ENCODE results near the gene POLR1E.
"Not testable (repeated sequence)": the region's sequence is repeated elsewhere in the genome, so short reads cannot be mapped to it uniquely, and the experiment has no call there.

The POLR1E gene

DNA sequence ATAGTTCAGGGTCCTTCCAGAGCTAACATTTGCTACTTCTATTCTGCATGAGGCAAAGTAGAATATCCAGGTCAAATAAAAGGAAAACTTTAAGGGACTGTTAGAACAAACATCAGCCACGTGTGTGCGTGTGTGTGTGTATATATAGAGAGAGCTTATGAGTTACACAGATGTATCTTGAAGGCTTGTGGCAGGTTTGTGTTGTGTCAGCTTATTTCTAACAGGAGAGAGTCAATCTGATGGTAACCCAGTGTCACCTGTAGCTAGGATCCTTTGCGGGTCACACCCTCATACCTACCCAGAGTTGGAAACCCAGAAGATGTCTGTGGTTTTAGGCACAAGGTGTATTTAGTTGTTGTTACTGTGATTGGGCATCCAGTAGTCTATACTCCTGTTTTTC lies 12.7 kb downstream of the POLR1E start:
- H3K9me3 ChIP-seq (ENCODE audit: control insufficient read depth, low read length), result no peaks in the 10 kb centered on the region
- H3K27ac ChIP-seq (ENCODE audit: insufficient read depth, low read length, poor library complexity, severe bottlenecking), result no peak overlapping the region
- H3K4me3 ChIP-seq (ENCODE audit: insufficient read depth, low read depth, low read length, poor library complexity, severe bottlenecking), result no peak overlapping the region
- H3K4me1 ChIP-seq (ENCODE audit: control insufficient read depth, insufficient read depth, low read length, poor library complexity, severe bottlenecking), result no peaks in the 10 kb centered on the region
- DNase-seq, result no peak
- no peaks in the 10 kb centered on the region for H3K27me3 ChIP-seq (replicated peaks; ENCODE audit: control insufficient read depth, insufficient read depth, low read length, poor library complexity, severe bottlenecking)
- peaks cover 91% of the 10 kb centered on the region for H3K36me3 ChIP-seq (ENCODE audit: control insufficient read depth, insufficient read depth, low read length)

DNA sequence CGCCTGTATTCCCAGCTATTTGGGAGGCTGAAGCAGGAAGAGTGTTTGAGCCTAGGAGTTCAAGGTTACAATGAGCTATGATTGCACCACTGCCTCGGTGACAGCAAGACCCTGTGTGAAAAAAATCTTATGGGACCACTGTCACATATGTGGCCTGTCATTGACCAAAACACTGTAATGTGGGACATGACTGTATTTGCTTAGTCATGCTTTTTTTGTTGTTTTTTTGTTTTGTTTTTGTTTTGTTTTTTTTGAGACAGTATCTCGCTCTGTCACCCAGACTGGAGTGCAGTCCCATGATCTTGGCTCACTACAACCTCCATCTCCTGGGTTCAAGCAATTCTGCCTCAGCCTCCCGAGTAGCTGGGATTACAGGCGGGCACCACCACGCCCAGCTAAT lies 13.5 kb downstream of the POLR1E start:
- H3K9me3 ChIP-seq (ENCODE audit: control insufficient read depth, low read length), result no peaks in the 10 kb centered on the region
- no peak for DNase-seq
- peaks cover 5% of the 10 kb centered on the region for H3K4me1 ChIP-seq (ENCODE audit: control insufficient read depth, insufficient read depth, low read length, poor library complexity, severe bottlenecking)
- H3K27me3 ChIP-seq (replicated peaks; ENCODE audit: control insufficient read depth, insufficient read depth, low read length, poor library complexity, severe bottlenecking), result no peaks in the 10 kb centered on the region
- peaks cover 87% of the 10 kb centered on the region for H3K36me3 ChIP-seq (ENCODE audit: control insufficient read depth, insufficient read depth, low read length)
- no peak overlapping the region for H3K27ac ChIP-seq (ENCODE audit: insufficient read depth, low read length, poor library complexity, severe bottlenecking)
- H3K4me3 ChIP-seq (ENCODE audit: insufficient read depth, low read depth, low read length, poor library complexity, severe bottlenecking), result no peak overlapping the region

DNA sequence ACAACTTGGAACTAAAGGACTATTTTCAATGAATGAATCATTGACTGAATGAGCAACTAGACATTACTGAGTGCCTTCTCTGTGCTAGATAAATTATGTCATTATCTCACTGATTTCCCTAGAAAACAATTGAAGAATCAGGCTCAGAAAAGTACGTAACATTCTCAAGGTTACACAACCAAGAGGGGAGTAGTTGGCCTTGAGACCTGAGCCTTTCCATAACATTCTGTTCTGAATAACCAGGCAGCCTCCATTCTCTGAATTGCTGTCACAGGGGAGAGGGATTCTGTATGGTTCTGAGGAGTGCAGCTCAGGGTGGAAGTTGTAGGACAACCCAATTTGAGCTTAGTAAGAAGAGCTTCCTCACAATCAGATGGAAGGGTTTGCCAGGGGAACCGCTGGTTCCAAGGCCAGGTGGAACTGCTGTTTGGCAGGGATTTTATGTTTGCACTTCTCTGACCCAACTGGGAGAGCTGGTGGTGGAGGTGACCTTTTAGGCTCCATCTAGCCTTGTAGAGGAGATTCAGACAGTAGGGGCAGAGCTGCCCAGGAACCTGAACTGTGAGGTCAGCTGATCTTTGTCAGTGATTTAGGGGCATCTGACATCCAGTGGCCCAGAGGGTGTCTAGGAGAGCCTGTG lies 16.3 kb downstream of the POLR1E start:
- Histone ChIP-seq H3K27ac (ENCODE audit: insufficient read depth, low read length, poor library complexity, severe bottlenecking) (no peak overlapping the region), H3K36me3 (ENCODE audit: control insufficient read depth, insufficient read depth, low read length) (peaks cover 61% of the 10 kb centered on the region), H3K27me3 (replicated peaks; ENCODE audit: control insufficient read depth, insufficient read depth, low read length, poor library complexity, severe bottlenecking) (no peaks in the 10 kb centered on the region), H3K4me1 (ENCODE audit: control insufficient read depth, insufficient read depth, low read length, poor library complexity, severe bottlenecking) (peaks cover 5% of the 10 kb centered on the region), H3K4me3 (ENCODE audit: insufficient read depth, low read depth, low read length, poor library complexity, severe bottlenecking) (no peak overlapping the region), H3K9me3 (ENCODE audit: control insufficient read depth, low read length) (no peaks in the 10 kb centered on the region)
- no peak for DNase-seq

DNA sequence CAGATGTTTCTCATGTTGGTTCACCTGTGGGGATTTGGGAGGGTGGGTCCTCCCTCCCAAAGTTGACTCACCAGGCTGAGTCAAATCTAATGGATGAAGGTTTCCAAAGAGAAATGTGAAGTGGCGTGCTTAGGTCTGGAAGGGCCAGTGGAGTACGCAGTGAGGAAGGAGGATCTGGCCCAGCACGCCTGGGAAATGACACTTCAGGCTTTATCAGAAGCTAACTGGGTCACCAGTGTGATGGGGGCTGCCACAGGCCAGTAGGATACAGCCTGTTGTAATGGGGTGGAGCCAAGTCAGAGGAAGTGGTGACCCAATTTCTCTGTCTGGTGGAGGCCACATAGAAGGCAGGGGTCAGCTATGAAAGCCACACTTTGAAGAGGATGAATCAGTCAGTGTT lies 18.0 kb downstream of the POLR1E start:
- Histone ChIP-seq H3K4me1 (ENCODE audit: control insufficient read depth, insufficient read depth, low read length, poor library complexity, severe bottlenecking) (peaks cover 5% of the 10 kb centered on the region), H3K4me3 (ENCODE audit: insufficient read depth, low read depth, low read length, poor library complexity, severe bottlenecking) (no peak overlapping the region), H3K27me3 (replicated peaks; ENCODE audit: control insufficient read depth, insufficient read depth, low read length, poor library complexity, severe bottlenecking) (no peaks in the 10 kb centered on the region), H3K36me3 (ENCODE audit: control insufficient read depth, insufficient read depth, low read length) (peaks cover 45% of the 10 kb centered on the region), H3K9me3 (ENCODE audit: control insufficient read depth, low read length) (no peaks in the 10 kb centered on the region), H3K27ac (ENCODE audit: insufficient read depth, low read length, poor library complexity, severe bottlenecking) (peak overlapping the region; percentile 58)
- DNase-seq, result peak; percentile 43 to 72 (median 59)

DNA sequence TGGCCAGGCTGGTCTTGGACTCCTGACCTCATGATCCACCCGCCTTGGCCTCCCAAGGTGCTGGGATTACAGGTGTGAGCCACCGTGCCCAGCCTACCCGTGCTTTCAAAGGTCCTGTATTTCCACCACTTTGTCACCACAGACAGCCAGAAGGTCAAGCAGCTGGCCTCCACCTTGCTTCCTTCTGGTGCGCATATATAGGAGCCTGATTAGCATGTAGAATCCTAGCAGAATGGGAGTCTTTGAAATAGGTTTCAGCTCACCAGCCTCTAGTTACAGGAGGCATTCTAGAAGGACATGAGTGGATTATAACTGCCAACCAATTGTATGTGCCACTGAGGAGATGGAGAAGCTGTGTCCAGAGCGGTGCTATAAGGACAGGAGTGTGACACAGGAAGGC lies 18.9 kb downstream of the POLR1E start:
- Histone ChIP-seq H3K36me3 (ENCODE audit: control insufficient read depth, insufficient read depth, low read length) (peaks cover 37% of the 10 kb centered on the region), H3K27ac (ENCODE audit: insufficient read depth, low read length, poor library complexity, severe bottlenecking) (peak overlapping the region; percentile 19), H3K27me3 (replicated peaks; ENCODE audit: control insufficient read depth, insufficient read depth, low read length, poor library complexity, severe bottlenecking) (no peaks in the 10 kb centered on the region), H3K9me3 (ENCODE audit: control insufficient read depth, low read length) (no peaks in the 10 kb centered on the region), H3K4me1 (ENCODE audit: control insufficient read depth, insufficient read depth, low read length, poor library complexity, severe bottlenecking) (peaks cover 5% of the 10 kb centered on the region), H3K4me3 (ENCODE audit: insufficient read depth, low read depth, low read length, poor library complexity, severe bottlenecking) (no peak overlapping the region)
- no peak for DNase-seq

DNA sequence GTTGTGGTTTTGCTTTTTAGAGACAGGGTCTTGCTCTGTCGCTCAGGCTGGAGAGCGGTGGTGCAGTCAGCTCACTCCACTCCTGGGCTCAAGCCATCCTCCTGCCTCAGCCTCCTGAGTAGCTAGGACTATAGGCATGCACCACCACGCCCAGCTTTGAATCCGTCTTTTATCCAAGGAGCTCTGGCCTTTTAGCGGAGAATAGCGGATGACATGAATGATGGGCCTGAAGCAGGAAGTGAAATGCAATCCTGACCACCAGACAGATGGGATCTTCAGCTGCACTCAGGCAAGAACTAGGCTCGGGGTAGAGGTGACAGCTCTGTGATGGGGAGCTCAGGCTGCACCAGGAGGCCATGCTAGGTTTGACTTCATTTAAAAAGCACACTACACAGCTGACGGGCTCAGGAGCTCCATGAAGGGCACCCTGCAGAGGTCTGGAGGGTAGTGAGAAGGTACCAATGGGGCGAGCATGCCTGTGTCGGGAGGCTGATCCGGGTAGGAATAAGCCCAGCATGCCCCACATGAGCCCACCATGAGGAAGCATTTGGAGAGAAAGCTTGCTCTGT lies 21.9 kb downstream of the POLR1E start:
- Histone ChIP-seq H3K27ac (ENCODE audit: insufficient read depth, low read length, poor library complexity, severe bottlenecking) (no peak overlapping the region), H3K27me3 (replicated peaks; ENCODE audit: control insufficient read depth, insufficient read depth, low read length, poor library complexity, severe bottlenecking) (no peaks in the 10 kb centered on the region), H3K4me1 (ENCODE audit: control insufficient read depth, insufficient read depth, low read length, poor library complexity, severe bottlenecking) (peaks cover 5% of the 10 kb centered on the region), H3K36me3 (ENCODE audit: control insufficient read depth, insufficient read depth, low read length) (peaks cover 12% of the 10 kb centered on the region), H3K4me3 (ENCODE audit: insufficient read depth, low read depth, low read length, poor library complexity, severe bottlenecking) (no peak overlapping the region), H3K9me3 (ENCODE audit: control insufficient read depth, low read length) (no peaks in the 10 kb centered on the region)
- DNase-seq, result no peak

DNA sequence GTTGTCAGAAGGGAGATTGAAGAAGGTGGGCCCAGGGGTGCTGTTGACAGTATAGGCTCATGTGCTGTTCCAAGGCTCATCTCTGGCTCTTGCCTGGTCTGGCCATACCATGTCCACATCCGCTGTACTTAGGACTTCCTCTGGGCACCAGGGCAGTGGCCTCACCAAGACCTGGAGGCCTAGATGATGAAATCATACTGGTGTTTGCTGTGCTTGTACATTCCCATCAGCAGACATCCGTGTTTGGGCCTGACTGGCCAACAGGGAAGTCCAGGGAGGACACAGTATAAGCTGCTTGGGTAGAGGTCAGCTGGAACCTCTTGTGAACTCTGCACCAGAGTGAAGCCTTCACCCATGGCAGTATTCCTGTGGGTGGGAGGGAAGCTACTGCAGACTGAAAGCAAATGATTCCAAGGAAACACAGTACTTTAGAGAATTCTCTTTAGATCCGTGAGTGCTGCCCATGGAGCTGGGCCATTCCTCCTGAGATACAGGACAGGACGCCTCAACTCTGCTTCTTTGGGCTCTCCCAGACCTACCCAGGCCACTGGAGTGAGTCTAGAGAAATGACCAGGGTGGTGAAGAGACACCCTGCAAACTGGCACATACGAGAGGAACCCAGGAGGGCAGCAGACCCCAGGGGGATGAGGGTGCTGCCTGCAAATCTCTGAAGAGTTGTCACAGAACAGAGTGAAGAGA lies 22.5 kb downstream of the POLR1E start:
- peaks cover 6% of the 10 kb centered on the region for H3K36me3 ChIP-seq (ENCODE audit: control insufficient read depth, insufficient read depth, low read length)
- H3K27ac ChIP-seq (ENCODE audit: insufficient read depth, low read length, poor library complexity, severe bottlenecking), result no peak overlapping the region
- DNase-seq, result no peak
- no peaks in the 10 kb centered on the region for H3K27me3 ChIP-seq (replicated peaks; ENCODE audit: control insufficient read depth, insufficient read depth, low read length, poor library complexity, severe bottlenecking)
- H3K9me3 ChIP-seq (ENCODE audit: control insufficient read depth, low read length), result no peaks in the 10 kb centered on the region
- H3K4me1 ChIP-seq (ENCODE audit: control insufficient read depth, insufficient read depth, low read length, poor library complexity, severe bottlenecking), result peaks cover 5% of the 10 kb centered on the region
- H3K4me3 ChIP-seq (ENCODE audit: insufficient read depth, low read depth, low read length, poor library complexity, severe bottlenecking), result no peak overlapping the region

DNA sequence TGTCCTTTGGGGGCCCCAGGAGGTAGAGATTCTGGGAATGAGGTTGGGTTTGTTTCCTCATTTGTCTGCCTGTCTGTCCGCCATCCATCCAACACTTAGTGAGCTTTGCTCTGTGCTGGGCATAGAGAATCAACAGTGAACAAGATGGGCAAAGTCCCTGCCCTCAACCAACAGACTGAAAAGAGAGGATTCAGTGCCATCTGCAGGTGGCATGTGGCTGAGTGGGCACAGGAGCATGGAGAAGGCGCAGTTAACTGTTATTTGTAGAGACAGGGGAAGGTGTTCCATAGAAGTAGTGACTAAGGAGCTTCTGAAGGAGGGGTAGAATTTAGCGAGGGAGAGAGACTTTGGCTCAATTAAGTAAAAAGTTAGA lies 23.1 kb downstream of the POLR1E start:
- no peak overlapping the region for H3K27ac ChIP-seq (ENCODE audit: insufficient read depth, low read length, poor library complexity, severe bottlenecking)
- peaks cover 1% of the 10 kb centered on the region for H3K4me1 ChIP-seq (ENCODE audit: control insufficient read depth, insufficient read depth, low read length, poor library complexity, severe bottlenecking)
- DNase-seq, result no peak
- no peaks in the 10 kb centered on the region for H3K9me3 ChIP-seq (ENCODE audit: control insufficient read depth, low read length)
- no peaks in the 10 kb centered on the region for H3K27me3 ChIP-seq (replicated peaks; ENCODE audit: control insufficient read depth, insufficient read depth, low read length, poor library complexity, severe bottlenecking)
- no peak overlapping the region for H3K4me3 ChIP-seq (ENCODE audit: insufficient read depth, low read depth, low read length, poor library complexity, severe bottlenecking)
- peaks cover under 1% of the 10 kb centered on the region for H3K36me3 ChIP-seq (ENCODE audit: control insufficient read depth, insufficient read depth, low read length)

DNA sequence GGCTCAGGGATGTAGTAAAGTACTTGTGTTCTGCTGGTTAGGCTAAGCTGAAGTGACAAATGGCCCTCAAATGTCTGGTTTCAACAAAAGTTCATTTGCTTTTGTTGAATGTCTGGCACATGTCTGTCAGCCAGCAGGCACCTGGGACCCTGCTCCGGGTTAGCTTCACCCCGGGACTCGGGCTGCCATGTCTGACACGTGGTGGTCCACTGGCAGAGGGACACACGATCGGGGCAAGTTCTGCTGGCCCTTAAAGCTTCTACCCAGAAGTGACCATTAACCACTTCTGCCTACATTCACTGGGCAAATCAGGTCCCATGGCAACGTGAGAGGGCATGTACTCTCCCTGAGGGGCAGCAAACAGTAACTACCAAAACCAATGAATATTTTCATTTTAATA lies 23.8 kb downstream of the POLR1E start:
- Histone ChIP-seq H3K27ac (ENCODE audit: insufficient read depth, low read length, poor library complexity, severe bottlenecking) (no peak overlapping the region), H3K4me3 (ENCODE audit: insufficient read depth, low read depth, low read length, poor library complexity, severe bottlenecking) (no peak overlapping the region)
- no peak for DNase-seq

DNA sequence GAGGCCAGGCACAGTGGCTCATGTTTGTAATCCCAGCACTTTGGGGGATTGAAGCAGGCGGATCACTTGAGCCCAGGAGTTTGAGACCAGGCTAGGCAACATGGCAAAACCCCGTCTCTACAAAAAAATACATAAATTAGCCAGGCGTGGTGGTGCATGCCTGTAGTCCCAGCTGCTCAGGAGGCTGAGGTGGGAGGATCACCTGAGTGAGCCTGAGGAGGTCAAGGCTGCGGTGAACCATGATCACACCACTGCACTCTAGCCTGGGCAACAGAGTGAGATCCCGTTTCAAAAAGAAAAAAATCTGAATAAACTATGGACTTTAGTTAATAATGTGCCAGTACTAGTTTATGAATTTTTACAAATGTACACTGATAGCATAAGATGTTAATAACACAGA lies 24.3 kb downstream of the POLR1E start:
- not testable (repeated sequence) for H3K36me3 ChIP-seq (ENCODE audit: control insufficient read depth, insufficient read depth, low read length); H3K4me3 ChIP-seq (ENCODE audit: insufficient read depth, low read depth, low read length, poor library complexity, severe bottlenecking); H3K9me3 ChIP-seq (ENCODE audit: control insufficient read depth, low read length); H3K27me3 ChIP-seq (replicated peaks; ENCODE audit: control insufficient read depth, insufficient read depth, low read length, poor library complexity, severe bottlenecking); H3K27ac ChIP-seq (ENCODE audit: insufficient read depth, low read length, poor library complexity, severe bottlenecking); H3K4me1 ChIP-seq (ENCODE audit: control insufficient read depth, insufficient read depth, low read length, poor library complexity, severe bottlenecking); DNase-seq

More for the DNA sequence above, 23.8 kb downstream of the POLR1E start:
- Histone ChIP-seq H3K4me1 (ENCODE audit: control insufficient read depth, insufficient read depth, low read length, poor library complexity, severe bottlenecking) (no peaks in the 10 kb centered on the region), H3K9me3 (ENCODE audit: control insufficient read depth, low read length) (no peaks in the 10 kb centered on the region), H3K36me3 (ENCODE audit: control insufficient read depth, insufficient read depth, low read length) (no peaks in the 10 kb centered on the region), H3K27me3 (replicated peaks; ENCODE audit: control insufficient read depth, insufficient read depth, low read length, poor library complexity, severe bottlenecking) (no peaks in the 10 kb centered on the region)

Measured in effector memory CD4-positive, alpha-beta T cell (primary cell).